Measurements from ENCODE around the gene MCM5.

- TF ChIP-seq ZMYM2 (CRISPR knock-in tag; IDR thresholded peaks at IDR 0.05) (no peak), SIN3A (IDR thresholded peaks at IDR 0.05; ENCODE audit: borderline replicate concordance, low read depth, low read length) (no peak), ZNF574 (CRISPR knock-in tag; IDR thresholded peaks at IDR 0.05) (no peak), POLR2A (IDR thresholded peaks at IDR 0.05; ENCODE audit: insufficient read depth in 1 of 2, low read depth in 2 of 2, low read length in 2 of 2) (no peak), ZSCAN29 (CRISPR knock-in tag; conservative IDR thresholded peaks at IDR 0.05) (no peak), NFKBIZ (CRISPR knock-in tag; IDR thresholded peaks at IDR 0.05) (no peak), SNRNP70 (IDR thresholded peaks at IDR 0.05; ENCODE audit: low read depth, low read length) (no peak), ZNF788 (CRISPR knock-in tag; IDR thresholded peaks at IDR 0.05; ENCODE audit: borderline replicate concordance) (no peak)
Measured at GRCh38 chr22:35379146-35379993, 20.6 kb upstream of the MCM5 start.

Measured in HepG2 (cell line).